GM23248 (cell line): ENCODE results near the gene GABRR2. TPM values are rescaled to one million over a fixed set of nuclear protein-coding genes. Genes with fewer than 3 reads are reported as not detected.
A peak's percentile ranks its signal among the peaks of the same experiment; 100 is the strongest.

ENCODE experiments used
- DNase-seq: peaks from one replicate; pipeline ENCODE4 v3.0.0-alpha.2; 2015
- H2AFZ ChIP-seq: fragments of 200-600 bp; sonication (generic); 2 replicates; pipeline ENCODE4 v1.6.1; 2016; ENCODE audit warnings: antibody characterized with exemption
- H3F3A ChIP-seq: fragments of 200-600 bp; sonication (generic); 2 replicates; pipeline ENCODE4 v1.6.1; 2016; ENCODE audit warnings: mild to moderate bottlenecking, antibody characterized with exemption, mixed run types; ENCODE audit not compliant: insufficient read depth
- H3K27ac ChIP-seq: fragments of 200-600 bp; sonication (generic); 2 replicates; pipeline ENCODE4 v1.5.1; 2016; ENCODE audit warnings: mild to moderate bottlenecking
- H3K27me3 ChIP-seq: fragments of 200-600 bp; sonication (generic); replicated peaks from 2 replicates; pipeline ENCODE4 v1.6.1; 2016; ENCODE audit warnings: mild to moderate bottlenecking; ENCODE audit not compliant: insufficient read depth
- H3K36me3 ChIP-seq: fragments of 200-600 bp; sonication (generic); 2 replicates; pipeline ENCODE4 v1.6.1; 2016; ENCODE audit warnings: low read depth, mild to moderate bottlenecking
- H3K4me1 ChIP-seq: fragments of 200-600 bp; sonication (generic); 2 replicates; pipeline ENCODE4 v1.6.1; 2016; ENCODE audit warnings: mild to moderate bottlenecking; ENCODE audit not compliant: insufficient read depth
- H3K4me2 ChIP-seq: fragments of 200-600 bp; sonication (generic); one replicate; pipeline ENCODE4 v1.6.1; 2016; ENCODE audit warnings: mild to moderate bottlenecking; ENCODE audit not compliant: unreplicated experiment
- H3K4me3 ChIP-seq: fragments of 200-600 bp; sonication (generic); 2 replicates; pipeline ENCODE4 v1.5.1; 2016; ENCODE audit warnings: mild to moderate bottlenecking
- H3K79me2 ChIP-seq: fragments of 200-600 bp; sonication (generic); 2 replicates; pipeline ENCODE4 v1.6.1; 2016; ENCODE audit warnings: mild to moderate bottlenecking; ENCODE audit not compliant: insufficient read depth
- H3K9ac ChIP-seq: fragments of 200-600 bp; sonication (generic); 2 replicates; pipeline ENCODE4 v1.6.1; 2016; ENCODE audit warnings: mild to moderate bottlenecking
- H3K9me2 ChIP-seq: fragments of 200-600 bp; sonication (generic); 2 replicates; pipeline ENCODE4 v1.6.1; 2016; ENCODE audit warnings: mixed run types, mild to moderate bottlenecking, moderate library complexity; ENCODE audit not compliant: insufficient read depth
- H3K9me3 ChIP-seq: fragments of 200-600 bp; sonication (generic); one replicate; pipeline ENCODE4 v1.6.1; 2017; ENCODE audit warnings: low read depth
- H4K20me1 ChIP-seq: fragments of 200-600 bp; sonication (generic); 2 replicates; pipeline ENCODE4 v1.6.0; 2016; ENCODE audit not compliant: insufficient read depth
- EZH2 ChIP-seq: fragments of 200-600 bp; sonication (generic); IDR thresholded peaks from 2 replicates; pipeline ENCODE4 v1.6.1; 2018; ENCODE audit warnings: antibody characterized with exemption, mild to moderate bottlenecking; ENCODE audit not compliant: insufficient read depth, poor library complexity, severe bottlenecking
- EZH2phosphoT487 ChIP-seq: fragments of 200-600 bp; sonication (generic); IDR thresholded peaks from 2 replicates; pipeline ENCODE4 v1.6.1; 2018; ENCODE audit warnings: antibody characterized with exemption, moderate library complexity, mild to moderate bottlenecking, low read depth; ENCODE audit not compliant: insufficient read depth
- WGBS, 2 experiments: methylation state at CpG; one replicate each; pipeline ENCODE4 v1.1.6; 2015 to 2017; ENCODE audit warnings: low lambda C conversion rate in 2 of 2, low coverage in 1 of 2; ENCODE audit errors: missing lambda C conversion rate in 2 of 2; 5-methylcytosine and 5-hydroxymethylcytosine counted together
- in situ Hi-C: fragments of 300-500 bp; cut with MboI; formaldehyde crosslinking; loops from 2 replicates; pipeline ENCODE4 v1.15.0; 2020
- polyA plus RNA-seq: library from polyadenylated mRNA; unstranded; fragments of >200 nt; fragmentation: Nextera tagmentation; extraction: Ambion mirVana; gene quantifications from 2 replicates; pipeline ENCODE4 v1.2.1, GENCODE V29; 2016
- total RNA-seq: library from RNA; depleted of rRNA; stranded (reverse); fragments of >200 nt; shearing (Covaris generic); gene quantifications from 2 replicates; pipeline ENCODE4 v1.2.3, GENCODE V29; 2014

GABRR2 gene
- total and polyA plus RNA-seq, 2 experiments from 2014 or later = not detected

DNA sequence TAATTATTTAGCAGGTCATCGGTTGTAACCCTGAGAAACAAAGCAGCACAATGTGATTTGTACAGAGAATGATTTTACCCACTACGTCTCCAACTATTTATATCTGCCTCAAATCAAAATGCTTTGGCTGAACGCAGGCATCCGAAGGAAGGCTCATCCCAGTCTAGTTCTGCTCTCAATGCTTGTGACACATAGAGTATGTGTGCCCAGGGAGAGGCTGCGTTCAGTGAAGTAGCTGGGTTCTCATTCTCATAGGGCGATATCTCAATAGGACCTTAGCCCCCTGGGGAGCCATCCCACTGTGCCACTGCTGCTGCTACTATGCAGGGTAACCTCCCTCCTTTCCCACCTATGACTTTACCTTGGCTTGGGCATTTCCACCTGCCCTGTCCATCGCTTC is 407 bp downstream of the GABRR2 start:
- peaks cover 11% of the 10 kb centered on the region; the same call in 1 of the 2 replicates for H3K79me2 ChIP-seq
- WGBS, 2 experiments = 94 to 97% methylated on average over 7 of the region's 7 CpGs
- no peaks in the 10 kb centered on the region for H3K9me2 ChIP-seq
- in situ Hi-C loops = no loop called here
- H3K9ac ChIP-seq = no peak overlapping the region
- peaks cover 30% of the 10 kb centered on the region for H3K4me1 ChIP-seq
- no peak overlapping the region for H2AFZ ChIP-seq
- H3K27me3 ChIP-seq = no peaks in the 10 kb centered on the region
- no peaks in the 10 kb centered on the region for H3K9me3 ChIP-seq
- H3K36me3 ChIP-seq = no peaks in the 10 kb centered on the region
- H3K4me2 ChIP-seq = no peak overlapping the region
- no peaks in the 10 kb centered on the region for H4K20me1 ChIP-seq
- H3K4me3 ChIP-seq = no peak overlapping the region
- no peak for DNase-seq
- H3K27ac ChIP-seq = no peak overlapping the region
- H3F3A ChIP-seq = peaks cover 40% of the 10 kb centered on the region
- no peak for TF ChIP-seq EZH2
- no peak for TF ChIP-seq EZH2phosphoT487

DNA sequence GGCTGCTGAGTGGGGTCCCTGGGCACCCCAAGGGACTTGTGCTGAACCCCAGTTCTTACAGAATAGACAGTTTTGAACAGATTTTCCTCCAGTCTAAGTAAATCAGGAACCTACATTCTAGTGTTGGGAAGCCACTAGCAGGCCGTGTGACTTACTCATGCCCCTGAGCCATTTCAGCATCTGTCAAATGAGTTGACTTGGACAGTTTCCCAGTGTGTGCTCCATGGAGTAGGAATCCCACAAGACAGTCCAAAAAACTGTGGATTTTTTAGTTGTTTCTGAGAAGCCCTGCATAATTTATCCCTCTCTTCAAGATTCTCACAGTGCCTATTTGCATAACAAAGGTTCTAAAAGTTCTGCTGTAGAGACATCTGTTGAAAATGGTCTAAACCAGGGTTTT is 2.1 kb downstream of the GABRR2 start:
- 0 out of 2 replicates have a peak overlapping the region, but pooled peaks have one; percentile 25 for H2AFZ ChIP-seq
- no peaks in the 10 kb centered on the region for H3K27me3 ChIP-seq
- no peaks in the 10 kb centered on the region for H3K36me3 ChIP-seq
- H3K4me3 ChIP-seq = peak overlapping the region; percentile 3; the same call in 1 of the 2 replicates
- DNase-seq = peak; percentile 98
- TF ChIP-seq EZH2 (no peak), EZH2phosphoT487 (no peak)
- peak overlapping the region; percentile 32; the same call in 1 of the 2 replicates for H3K9ac ChIP-seq
- peak overlapping the region; percentile 46 for H3K4me2 ChIP-seq
- no peaks in the 10 kb centered on the region for H4K20me1 ChIP-seq
- peaks cover 30% of the 10 kb centered on the region for H3K4me1 ChIP-seq
- no peaks in the 10 kb centered on the region for H3K79me2 ChIP-seq
- H3K27ac ChIP-seq = peak overlapping the region; percentile 63
- H3K9me3 ChIP-seq = no peaks in the 10 kb centered on the region
- no peaks in the 10 kb centered on the region for H3K9me2 ChIP-seq
- in situ Hi-C loops = no loop called here
- 0 to 5% methylated on average over 1 of the region's 1 CpG for WGBS, 2 experiments
- H3F3A ChIP-seq = peaks cover 40% of the 10 kb centered on the region

DNA sequence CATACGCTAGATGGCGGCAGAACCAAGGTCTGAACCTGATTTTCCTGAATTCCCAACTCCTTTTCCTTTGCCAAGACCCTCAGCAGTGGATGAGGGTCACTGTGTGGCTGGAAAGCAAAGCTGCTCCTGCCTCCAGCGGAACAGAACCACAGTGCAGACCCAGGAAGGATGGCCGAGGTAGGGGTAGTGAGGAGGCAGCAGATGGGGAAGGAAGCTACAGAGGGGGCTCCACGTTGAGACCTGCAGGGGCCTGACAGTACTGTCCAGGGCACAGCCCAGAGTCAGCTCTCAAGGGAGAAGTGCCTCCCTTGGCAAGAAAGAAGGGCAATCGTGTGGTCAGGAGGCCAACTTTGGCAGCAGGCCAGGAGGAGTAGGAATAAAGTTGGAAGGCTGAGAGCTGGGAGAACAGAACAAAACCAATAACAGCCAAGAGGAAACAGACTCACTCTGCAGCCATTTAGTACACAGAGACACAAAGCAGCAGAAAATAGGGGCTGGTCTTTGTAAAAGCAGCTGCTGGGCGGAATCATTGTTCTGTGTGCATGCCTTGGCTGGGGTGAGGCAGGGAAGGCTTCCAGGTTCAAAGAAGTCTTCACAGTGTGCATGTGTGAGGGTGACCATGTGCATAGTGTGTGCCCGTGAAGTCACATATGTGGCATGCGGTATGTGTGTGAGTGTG is 3.1 kb downstream of the GABRR2 start:
- 3 to 5% methylated on average over 9 of the region's 9 CpGs for WGBS, 2 experiments
- Histone ChIP-seq H3K9me3 (no peaks in the 10 kb centered on the region), H3K79me2 (no peaks in the 10 kb centered on the region), H3K36me3 (no peaks in the 10 kb centered on the region), H3F3A (peaks cover 40% of the 10 kb centered on the region), H3K4me2 (peak overlapping the region; percentile 46), H3K4me3 (peak overlapping the region; percentile 3; the same call in 1 of the 2 replicates), H4K20me1 (no peaks in the 10 kb centered on the region), H3K27me3 (no peaks in the 10 kb centered on the region; the same call in 1 of the 2 replicates), H3K9ac (0 out of 2 replicates have a peak overlapping the region, but pooled peaks have one; percentile 32), H3K9me2 (no peaks in the 10 kb centered on the region), H3K4me1 (peaks cover 30% of the 10 kb centered on the region), H3K27ac (peak overlapping the region; percentile 63), H2AFZ (no peak overlapping the region)
- in situ Hi-C loops = no loop called here
- DNase-seq = peak; percentile 80
- TF ChIP-seq EZH2phosphoT487 (no peak), EZH2 (no peak)

- H4K20me1 ChIP-seq = no peaks in the 10 kb centered on the region
- no peaks in the 10 kb centered on the region; the same call in 1 of the 2 replicates for H3K27me3 ChIP-seq
- WGBS, 2 experiments = 15 to 16% methylated on average over 5 of the region's 5 CpGs
- H3K9me3 ChIP-seq = no peaks in the 10 kb centered on the region
- DNase-seq = no peak
- H3K4me1 ChIP-seq = peaks cover 30% of the 10 kb centered on the region
- H3K4me2 ChIP-seq = peak overlapping the region; percentile 46
- in situ Hi-C loops = no loop called here
- no peak overlapping the region for H2AFZ ChIP-seq
- no peaks in the 10 kb centered on the region for H3K36me3 ChIP-seq
- no peaks in the 10 kb centered on the region for H3K79me2 ChIP-seq
- H3K9me2 ChIP-seq = no peaks in the 10 kb centered on the region
- H3K27ac ChIP-seq = no peak overlapping the region; the same call in 1 of the 2 replicates
- H3K4me3 ChIP-seq = no peak overlapping the region
- no peak for TF ChIP-seq EZH2phosphoT487
- TF ChIP-seq EZH2 = no peak
- H3F3A ChIP-seq = peaks cover 40% of the 10 kb centered on the region
- H3K9ac ChIP-seq = no peak overlapping the region
Measured at GRCh38 chr6:89311530-89311852, 3.6 kb downstream of the GABRR2 start.
